K562 (cell line): ENCODE data around the gene SRMS. TPM values are rescaled to one million over a fixed set of nuclear protein-coding genes. Genes with fewer than 3 reads are reported as not detected.

Source experiments
- BRD4 ChIP-seq: fragments of 200-600 bp; sonication (generic); IDR thresholded peaks from 2 replicates; pipeline ENCODE4 v1.6.1; 2017; ENCODE audit warnings: inconsistent platforms
- BRF1 ChIP-seq: IDR thresholded peaks from 3 replicates; pipeline ENCODE4 v1.6.1; 2011; ENCODE audit warnings: borderline replicate concordance, mild to moderate bottlenecking; ENCODE audit not compliant: insufficient read length; ENCODE audit errors: extremely low read depth
- PURB ChIP-seq: sonication (generic); formaldehyde crosslinking; IDR thresholded peaks from 2 replicates; pipeline ENCODE4 v1.9.0; 2021; ENCODE audit warnings: low read depth, mild to moderate bottlenecking, missing genetic modification reagents
- SRSF1 ChIP-seq: fragments of 200-400 bp; formaldehyde crosslinking; IDR thresholded peaks from 2 replicates; pipeline ENCODE4 v1.6.1; 2017; ENCODE audit warnings: mild to moderate bottlenecking, low read depth, low read length, moderate library complexity
- polyA plus RNA-seq, 8 experiments: library from polyadenylated mRNA; depleted of rRNA in 4 of 8; stranded (reverse) in 5 of 8; unstranded in 3 of 8; fragments of >200 nt; fragmentation: Nextera tagmentation in 2 of 8; fragmentation: Illumina TruSeq in 1 of 8; extraction: Ambion mirVana in 2 of 8; extraction: Trizol in 1 of 8; gene quantifications; 2 replicates each; pipeline versions ENCODE4 v1.2.1 to v1.2.3, GENCODE V29; 2011 to 2014; ENCODE audit warnings: inconsistent platforms in 1 of 8, missing spikeins in 1 of 8
- total RNA-seq, 7 experiments: library from RNA; depleted of rRNA in 6 of 7; stranded (reverse); fragments of >200 nt in 6 of 7; fragmentation: Illumina TruSeq in 2 of 7; extraction: Trizol in 2 of 7; gene quantifications; 2 replicates each; pipeline versions ENCODE4 v1.2.1 to v1.2.3, GENCODE V29; 2011 to 2021; ENCODE audit warnings: low replicate concordance in 1 of 7
- TF ChIP-seq, protein P1 (sequence below): IDR thresholded peaks from 2 replicates; pipeline ENCODE4 v1.6.1; 2011; ENCODE audit warnings: borderline replicate concordance, low read depth, mild to moderate bottlenecking, moderate library complexity, low read length; ENCODE audit not compliant: insufficient read depth, poor library complexity, severe bottlenecking
- TF ChIP-seq, protein P2 (sequence below), 2 experiments: fragments of 450-650 bp; formaldehyde crosslinking in 1 of 2; IDR thresholded peaks; 2 replicates each; pipeline versions ENCODE4 v1.4.0 to v1.6.1; 2014 to 2020; ENCODE audit warnings: mild to moderate bottlenecking in 2 of 2, borderline replicate concordance in 1 of 2, low read depth in 1 of 2
- TF ChIP-seq, protein P3 (sequence below): fragments of 450-650 bp; formaldehyde crosslinking; IDR thresholded peaks from 2 replicates; pipeline ENCODE4 v1.4.0; 2020; ENCODE audit warnings: mild to moderate bottlenecking, moderate library complexity
- TF ChIP-seq, protein P4 (sequence below), 3 experiments: fragments of 200-800 bp in 1 of 3; sonication (Bioruptor generic) in 1 of 3; sonication (generic) in 1 of 3; formaldehyde crosslinking in 1 of 3; IDR thresholded peaks; 2 replicates each; pipeline versions ENCODE4 v1.6.1 to v1.8.0; 2016 to 2022; ENCODE audit warnings: mild to moderate bottlenecking in 2 of 3, missing compliant biosample characterization in 2 of 3, missing genetic modification characterization in 2 of 3, missing genetic modification reagents in 1 of 3
- TF ChIP-seq, protein P5 (sequence below): fragments of 200-800 bp; sonication (Bioruptor generic); IDR thresholded peaks from 2 replicates; pipeline ENCODE4 v1.6.1; 2017; ENCODE audit warnings: missing genetic modification characterization, missing compliant biosample characterization

SRMS gene
- total and polyA plus RNA-seq, 9 of the 15 experiments (the other 6 are each of a cell fraction or from before 2014, with no cell fraction given): 0.07 TPM; not detected in 8

DNA sequence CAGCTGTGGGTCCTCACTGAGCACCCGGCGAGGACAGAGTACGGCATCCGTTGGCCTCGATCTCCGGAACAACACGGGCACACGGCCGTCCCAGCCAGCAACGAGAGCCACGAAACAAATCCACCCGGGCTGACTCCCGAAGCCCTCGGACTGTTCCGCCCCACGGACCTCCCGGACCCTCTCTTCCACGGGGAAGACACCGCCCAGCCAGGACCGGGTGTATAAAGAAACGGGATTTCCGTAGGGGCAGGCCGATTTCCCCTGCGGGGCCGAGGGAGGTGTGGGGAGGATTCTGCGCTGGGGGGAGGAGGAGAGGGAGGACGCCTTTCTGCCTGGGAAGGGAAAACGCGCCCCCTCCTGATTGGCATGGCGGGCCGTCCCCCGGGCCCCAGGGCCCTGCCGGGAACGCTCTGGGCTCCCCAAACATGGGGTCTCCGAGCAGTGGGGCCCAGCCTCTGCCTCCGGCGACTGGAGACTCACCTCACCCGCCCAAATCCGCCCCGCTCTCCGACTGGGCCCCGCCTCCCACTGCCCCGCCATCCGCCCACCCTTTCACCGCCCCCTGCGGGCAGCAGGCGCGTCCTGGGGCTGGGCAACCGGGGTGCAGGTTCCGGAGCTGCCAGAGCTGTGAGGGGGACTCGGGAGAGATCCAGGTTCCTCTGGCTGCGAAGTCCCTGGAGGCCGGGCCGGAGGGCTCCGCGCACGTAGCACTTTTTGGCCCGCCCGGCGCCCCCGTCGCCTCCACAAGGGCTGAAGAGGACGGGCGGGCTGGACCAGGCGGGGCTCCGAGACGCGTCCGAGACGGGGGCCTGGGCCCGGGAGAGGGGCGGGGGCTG is 27.7 kb downstream of the SRMS start (continued):
- TF ChIP-seq, protein P1, sequence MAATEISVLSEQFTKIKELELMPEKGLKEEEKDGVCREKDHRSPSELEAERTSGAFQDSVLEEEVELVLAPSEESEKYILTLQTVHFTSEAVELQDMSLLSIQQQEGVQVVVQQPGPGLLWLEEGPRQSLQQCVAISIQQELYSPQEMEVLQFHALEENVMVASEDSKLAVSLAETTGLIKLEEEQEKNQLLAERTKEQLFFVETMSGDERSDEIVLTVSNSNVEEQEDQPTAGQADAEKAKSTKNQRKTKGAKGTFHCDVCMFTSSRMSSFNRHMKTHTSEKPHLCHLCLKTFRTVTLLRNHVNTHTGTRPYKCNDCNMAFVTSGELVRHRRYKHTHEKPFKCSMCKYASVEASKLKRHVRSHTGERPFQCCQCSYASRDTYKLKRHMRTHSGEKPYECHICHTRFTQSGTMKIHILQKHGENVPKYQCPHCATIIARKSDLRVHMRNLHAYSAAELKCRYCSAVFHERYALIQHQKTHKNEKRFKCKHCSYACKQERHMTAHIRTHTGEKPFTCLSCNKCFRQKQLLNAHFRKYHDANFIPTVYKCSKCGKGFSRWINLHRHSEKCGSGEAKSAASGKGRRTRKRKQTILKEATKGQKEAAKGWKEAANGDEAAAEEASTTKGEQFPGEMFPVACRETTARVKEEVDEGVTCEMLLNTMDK: peak; percentile 34
- no peak for TF ChIP-seq PURB (CRISPR knock-in tag)
- TF ChIP-seq BRF1: no peak
- no peak for TF ChIP-seq SRSF1
- TF ChIP-seq, protein P2, sequence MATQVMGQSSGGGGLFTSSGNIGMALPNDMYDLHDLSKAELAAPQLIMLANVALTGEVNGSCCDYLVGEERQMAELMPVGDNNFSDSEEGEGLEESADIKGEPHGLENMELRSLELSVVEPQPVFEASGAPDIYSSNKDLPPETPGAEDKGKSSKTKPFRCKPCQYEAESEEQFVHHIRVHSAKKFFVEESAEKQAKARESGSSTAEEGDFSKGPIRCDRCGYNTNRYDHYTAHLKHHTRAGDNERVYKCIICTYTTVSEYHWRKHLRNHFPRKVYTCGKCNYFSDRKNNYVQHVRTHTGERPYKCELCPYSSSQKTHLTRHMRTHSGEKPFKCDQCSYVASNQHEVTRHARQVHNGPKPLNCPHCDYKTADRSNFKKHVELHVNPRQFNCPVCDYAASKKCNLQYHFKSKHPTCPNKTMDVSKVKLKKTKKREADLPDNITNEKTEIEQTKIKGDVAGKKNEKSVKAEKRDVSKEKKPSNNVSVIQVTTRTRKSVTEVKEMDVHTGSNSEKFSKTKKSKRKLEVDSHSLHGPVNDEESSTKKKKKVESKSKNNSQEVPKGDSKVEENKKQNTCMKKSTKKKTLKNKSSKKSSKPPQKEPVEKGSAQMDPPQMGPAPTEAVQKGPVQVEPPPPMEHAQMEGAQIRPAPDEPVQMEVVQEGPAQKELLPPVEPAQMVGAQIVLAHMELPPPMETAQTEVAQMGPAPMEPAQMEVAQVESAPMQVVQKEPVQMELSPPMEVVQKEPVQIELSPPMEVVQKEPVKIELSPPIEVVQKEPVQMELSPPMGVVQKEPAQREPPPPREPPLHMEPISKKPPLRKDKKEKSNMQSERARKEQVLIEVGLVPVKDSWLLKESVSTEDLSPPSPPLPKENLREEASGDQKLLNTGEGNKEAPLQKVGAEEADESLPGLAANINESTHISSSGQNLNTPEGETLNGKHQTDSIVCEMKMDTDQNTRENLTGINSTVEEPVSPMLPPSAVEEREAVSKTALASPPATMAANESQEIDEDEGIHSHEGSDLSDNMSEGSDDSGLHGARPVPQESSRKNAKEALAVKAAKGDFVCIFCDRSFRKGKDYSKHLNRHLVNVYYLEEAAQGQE (IDR thresholded peaks at IDR 0.05; ENCODE audit: borderline replicate concordance): peak; percentile 32; the same call in 1 of the 2 replicates
- TF ChIP-seq, protein P2 (CRISPR knock-in tag; IDR thresholded peaks at IDR 0.05; ENCODE audit: low read depth): no peak
- TF ChIP-seq, protein P3, sequence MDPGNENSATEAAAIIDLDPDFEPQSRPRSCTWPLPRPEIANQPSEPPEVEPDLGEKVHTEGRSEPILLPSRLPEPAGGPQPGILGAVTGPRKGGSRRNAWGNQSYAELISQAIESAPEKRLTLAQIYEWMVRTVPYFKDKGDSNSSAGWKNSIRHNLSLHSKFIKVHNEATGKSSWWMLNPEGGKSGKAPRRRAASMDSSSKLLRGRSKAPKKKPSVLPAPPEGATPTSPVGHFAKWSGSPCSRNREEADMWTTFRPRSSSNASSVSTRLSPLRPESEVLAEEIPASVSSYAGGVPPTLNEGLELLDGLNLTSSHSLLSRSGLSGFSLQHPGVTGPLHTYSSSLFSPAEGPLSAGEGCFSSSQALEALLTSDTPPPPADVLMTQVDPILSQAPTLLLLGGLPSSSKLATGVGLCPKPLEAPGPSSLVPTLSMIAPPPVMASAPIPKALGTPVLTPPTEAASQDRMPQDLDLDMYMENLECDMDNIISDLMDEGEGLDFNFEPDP: 0 out of 2 replicates have a peak, but pooled peaks have one; percentile 52
- TF ChIP-seq, protein P4, sequence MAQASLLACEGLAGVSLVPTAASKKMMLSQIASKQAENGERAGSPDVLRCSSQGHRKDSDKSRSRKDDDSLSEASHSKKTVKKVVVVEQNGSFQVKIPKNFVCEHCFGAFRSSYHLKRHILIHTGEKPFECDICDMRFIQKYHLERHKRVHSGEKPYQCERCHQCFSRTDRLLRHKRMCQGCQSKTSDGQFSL (CRISPR knock-in tag; IDR thresholded peaks at IDR 0.05): 0 out of 2 replicates have a peak, but pooled peaks have one; percentile 27
- TF ChIP-seq, protein P4 (tag; IDR thresholded peaks at IDR 0.05): no peak
- TF ChIP-seq, protein P5, sequence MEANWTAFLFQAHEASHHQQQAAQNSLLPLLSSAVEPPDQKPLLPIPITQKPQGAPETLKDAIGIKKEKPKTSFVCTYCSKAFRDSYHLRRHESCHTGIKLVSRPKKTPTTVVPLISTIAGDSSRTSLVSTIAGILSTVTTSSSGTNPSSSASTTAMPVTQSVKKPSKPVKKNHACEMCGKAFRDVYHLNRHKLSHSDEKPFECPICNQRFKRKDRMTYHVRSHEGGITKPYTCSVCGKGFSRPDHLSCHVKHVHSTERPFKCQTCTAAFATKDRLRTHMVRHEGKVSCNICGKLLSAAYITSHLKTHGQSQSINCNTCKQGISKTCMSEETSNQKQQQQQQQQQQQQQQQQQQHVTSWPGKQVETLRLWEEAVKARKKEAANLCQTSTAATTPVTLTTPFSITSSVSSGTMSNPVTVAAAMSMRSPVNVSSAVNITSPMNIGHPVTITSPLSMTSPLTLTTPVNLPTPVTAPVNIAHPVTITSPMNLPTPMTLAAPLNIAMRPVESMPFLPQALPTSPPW (CRISPR knock-in tag): peak; percentile 83
- TF ChIP-seq BRD4: no peak
